Stomach (tissue), 4 donors: Measurements from ENCODE around the gene NRDE2.

Source experiments
- CTCF ChIP-seq, 7 experiments: fragments of 450-650 bp in 4 of 7; fragments of 200-600 bp in 3 of 7; sonication (generic) in 3 of 7; IDR thresholded peaks; one replicate each; pipeline ENCODE4 v1.5.1; 2016 to 2019; ENCODE audit warnings: antibody characterized with exemption in 7 of 7, control low read depth in 2 of 7, mild to moderate bottlenecking in 1 of 7
- POLR2A ChIP-seq, 4 donors: fragments of 450-650 bp; IDR thresholded peaks; one replicate each; pipeline ENCODE4 v1.6.1; 2016; ENCODE audit warnings: antibody characterized with exemption in 4 of 4, control low read depth in 2 of 4, mild to moderate bottlenecking in 1 of 4, moderate library complexity in 1 of 4
- POLR2AphosphoS5 ChIP-seq, 3 donors: sonication (generic); formaldehyde crosslinking; IDR thresholded peaks; one replicate each; pipeline ENCODE4 v1.6.1; 2016; ENCODE audit warnings: antibody characterized with exemption in 3 of 3

- TF ChIP-seq CTCF (IDR thresholded peaks at IDR 0.05) (no peak), POLR2AphosphoS5 (IDR thresholded peaks at IDR 0.05) (no peak), POLR2A (IDR thresholded peaks at IDR 0.05) (no peak)
Measured at GRCh38 chr14:90255871-90256270, 75.9 kb downstream of the NRDE2 start.
